Lung (tissue), 12 donors: ENCODE data around the gene SLC5A3. TPM values are rescaled to one million over a fixed set of nuclear protein-coding genes. Genes with fewer than 3 reads are reported as not detected.

Experiments
- ATAC-seq: fragments of 200-7000 bp; cut with Tn5 transposase; one replicate; pipeline ENCODE4 v1.9.1; 2020; ENCODE audit warnings: moderate number of reproducible peaks; ENCODE audit not compliant: insufficient read depth, low FRiP score
- DNase-seq, 3 donors: peaks; one replicate each; pipeline ENCODE4 v3.0.0-alpha.2; 2013 to 2017
- H3K27ac ChIP-seq, 2 donors: one replicate each; pipeline ENCODE4 v1.5.1; 2013; ENCODE audit warnings: mild to moderate bottlenecking in 2 of 2, moderate library complexity in 2 of 2, control low read depth in 1 of 2, inconsistent platforms in 1 of 2, low read depth in 1 of 2, low read length in 1 of 2
- H3K27me3 ChIP-seq, 3 donors: one replicate each; pipeline ENCODE4 v1.5.1; 2013; ENCODE audit warnings: low read length in 2 of 3; ENCODE audit not compliant: control insufficient read depth in 3 of 3, insufficient read depth in 3 of 3
- H3K36me3 ChIP-seq, 4 donors: one replicate each; pipeline ENCODE4 v1.5.1; 2013; ENCODE audit warnings: low read length in 4 of 4, mild to moderate bottlenecking in 1 of 4, moderate library complexity in 1 of 4; ENCODE audit not compliant: control insufficient read depth in 4 of 4, insufficient read depth in 4 of 4
- H3K4me1 ChIP-seq, 5 donors: one replicate each; pipeline ENCODE4 v1.5.1; 2013; ENCODE audit warnings: low read length in 5 of 5, mild to moderate bottlenecking in 2 of 5, moderate library complexity in 1 of 5; ENCODE audit not compliant: control insufficient read depth in 5 of 5, insufficient read depth in 5 of 5
- H3K4me3 ChIP-seq: one replicate; pipeline ENCODE4 v1.5.1; 2013; ENCODE audit warnings: mild to moderate bottlenecking, control low read depth, moderate library complexity
- H3K9ac ChIP-seq, 2 donors: one replicate each; pipeline ENCODE4 v1.5.1; 2013; ENCODE audit warnings: low read length in 2 of 2, control low read depth in 1 of 2; ENCODE audit not compliant: insufficient read depth in 1 of 2
- H3K9me3 ChIP-seq, 4 donors: one replicate each; pipeline ENCODE4 v1.5.1; 2013; ENCODE audit warnings: low read length in 3 of 4, mild to moderate bottlenecking in 1 of 4, moderate library complexity in 1 of 4; ENCODE audit not compliant: control insufficient read depth in 4 of 4, insufficient read depth in 3 of 4
- WGBS, 2 donors: extraction: QIAGEN DNeasy Blood & Tissue Kit; methylation state at CpG; one replicate each; pipeline ENCODE4 v1.1.7; 2013; 5-methylcytosine and 5-hydroxymethylcytosine counted together
- polyA plus RNA-seq, 2 donors: library from polyadenylated mRNA; stranded (reverse); fragments of 200-250 nt; gene quantifications; one replicate each; pipeline ENCODE4 v1.2.1, GENCODE V29; 2013
- total RNA-seq, 2 donors: library from RNA; depleted of rRNA in 1 of 2; stranded (reverse); fragments of >200 nt in 1 of 2; gene quantifications; one replicate each; pipeline ENCODE4 v1.2.1, GENCODE V29; 2014 to 2021
- TF ChIP-seq, protein P1 (sequence below): IDR thresholded peaks from 2 replicates; pipeline ENCODE4 v1.5.1; 2012; ENCODE audit warnings: mild to moderate bottlenecking; ENCODE audit errors: control extremely low read depth, extremely low read depth
- donor health status: control.
- donor health status: control.
- donor health status: Bipolar disorder and iron deficiency.
- donor health status: healthy.
- donor health status: DM: yes; HTN: yes; CAD: no.

SLC5A3 gene
- total and polyA plus RNA-seq, 4 donors: 1.8 to 49.1 (median 7.0) TPM

DNA sequence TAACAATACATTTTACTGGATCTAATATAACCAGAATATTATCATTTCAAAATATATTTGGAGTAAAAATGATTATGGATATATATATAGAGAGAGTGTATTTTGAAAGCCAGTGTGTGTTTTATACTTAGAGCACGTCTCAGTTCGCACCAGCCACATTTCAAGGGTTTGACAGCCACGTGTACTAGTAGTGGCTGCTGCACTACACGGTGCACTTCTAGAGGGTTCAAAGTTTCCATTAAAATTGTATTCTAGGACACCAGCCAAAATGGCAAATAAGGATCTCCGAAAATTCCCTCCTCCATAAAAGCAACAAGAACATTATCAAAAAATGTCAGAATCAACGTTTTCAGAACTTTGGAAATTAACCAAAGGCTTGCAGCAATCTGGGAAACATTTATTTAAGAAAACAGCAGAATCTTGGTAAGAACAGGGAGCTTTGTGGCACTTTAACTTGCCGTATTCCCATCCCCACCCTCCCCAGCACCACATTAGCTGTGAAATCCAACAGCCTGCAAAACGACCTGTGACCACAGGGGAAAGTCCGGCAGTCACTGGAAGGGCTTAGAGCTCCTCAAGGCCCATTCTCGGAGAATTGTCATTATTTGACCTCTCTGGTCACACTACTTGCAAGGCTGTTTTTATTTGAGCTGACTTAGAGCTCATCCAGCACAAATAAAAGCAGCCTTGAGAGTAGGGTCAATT lies 33.5 kb upstream of the SLC5A3 start:
- peaks cover 0 to 4% (median 0%) of the 10 kb centered on the region in 3 donors for H3K27me3 ChIP-seq
- 61 to 69% methylated on average over 10 of the region's 10 CpGs for WGBS, 2 donors
- no peaks in the 10 kb centered on the region for H3K36me3 ChIP-seq
- H3K27ac ChIP-seq: no peak overlapping the region
- no peak overlapping the region for H3K9ac ChIP-seq
- ATAC-seq (no peak), DNase-seq (no peak)
- no peaks in the 10 kb centered on the region for H3K4me1 ChIP-seq
- H3K4me3 ChIP-seq: no peak overlapping the region
- TF ChIP-seq, protein P1, sequence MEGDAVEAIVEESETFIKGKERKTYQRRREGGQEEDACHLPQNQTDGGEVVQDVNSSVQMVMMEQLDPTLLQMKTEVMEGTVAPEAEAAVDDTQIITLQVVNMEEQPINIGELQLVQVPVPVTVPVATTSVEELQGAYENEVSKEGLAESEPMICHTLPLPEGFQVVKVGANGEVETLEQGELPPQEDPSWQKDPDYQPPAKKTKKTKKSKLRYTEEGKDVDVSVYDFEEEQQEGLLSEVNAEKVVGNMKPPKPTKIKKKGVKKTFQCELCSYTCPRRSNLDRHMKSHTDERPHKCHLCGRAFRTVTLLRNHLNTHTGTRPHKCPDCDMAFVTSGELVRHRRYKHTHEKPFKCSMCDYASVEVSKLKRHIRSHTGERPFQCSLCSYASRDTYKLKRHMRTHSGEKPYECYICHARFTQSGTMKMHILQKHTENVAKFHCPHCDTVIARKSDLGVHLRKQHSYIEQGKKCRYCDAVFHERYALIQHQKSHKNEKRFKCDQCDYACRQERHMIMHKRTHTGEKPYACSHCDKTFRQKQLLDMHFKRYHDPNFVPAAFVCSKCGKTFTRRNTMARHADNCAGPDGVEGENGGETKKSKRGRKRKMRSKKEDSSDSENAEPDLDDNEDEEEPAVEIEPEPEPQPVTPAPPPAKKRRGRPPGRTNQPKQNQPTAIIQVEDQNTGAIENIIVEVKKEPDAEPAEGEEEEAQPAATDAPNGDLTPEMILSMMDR: no peak
- no peaks in the 10 kb centered on the region for H3K9me3 ChIP-seq

DNA sequence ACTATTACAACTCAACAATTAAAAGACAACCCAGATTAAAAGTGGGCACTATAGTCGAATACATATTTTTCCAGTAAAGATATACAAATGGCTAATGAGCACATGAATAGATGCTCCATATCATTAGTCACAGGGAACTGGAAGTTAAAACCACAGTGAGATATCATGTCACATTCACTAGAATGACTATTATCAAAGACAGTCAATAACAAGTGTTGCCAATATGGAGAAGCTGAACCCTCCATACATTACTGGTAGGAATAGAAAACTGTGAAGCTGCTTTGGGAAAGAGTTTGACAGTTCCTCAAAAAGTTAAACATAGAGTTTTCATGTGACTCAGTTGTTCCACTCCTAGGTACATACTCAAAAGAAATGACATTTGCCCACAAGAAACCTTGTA lies 30.6 kb upstream of the SLC5A3 start:
- ATAC-seq: no peak

GRCh38 chr21:34043333-34043732 lies 30.0 kb upstream of the SLC5A3 start:
- TF ChIP-seq, protein P1: no peak
- 94 to 95% methylated on average over 4 of the region's 4 CpGs for WGBS, 2 donors
- Histone ChIP-seq H3K36me3 (no peaks in the 10 kb centered on the region), H3K4me1 (no peaks in the 10 kb centered on the region), H3K9ac (no peak overlapping the region), H3K4me3 (no peak overlapping the region), H3K27ac (no peak overlapping the region), H3K9me3 (no peaks in the 10 kb centered on the region), H3K27me3 (peaks cover 0 to 4% (median 0%) of the 10 kb centered on the region in 3 donors)
- ATAC-seq (no peak), DNase-seq (no peak)

More for the DNA sequence above, 30.6 kb upstream of the SLC5A3 start:
- 79 to 95% methylated on average over 1 of the region's 1 CpG for WGBS, 2 donors
- Histone ChIP-seq H3K27me3 (peaks cover 0 to 4% (median 0%) of the 10 kb centered on the region in 3 donors), H3K4me1 (no peaks in the 10 kb centered on the region), H3K27ac (no peak overlapping the region), H3K4me3 (no peak overlapping the region), H3K36me3 (no peaks in the 10 kb centered on the region), H3K9ac (no peak overlapping the region), H3K9me3 (no peaks in the 10 kb centered on the region)
- TF ChIP-seq, protein P1: no peak
- no peak for DNase-seq
